IMR-90 (cell line): ENCODE results near the gene TRAF6. TPM values are rescaled to one million over a fixed set of nuclear protein-coding genes. Genes with fewer than 3 reads are reported as not detected.
"Not testable (repeated sequence)": the region's sequence is repeated elsewhere in the genome, so short reads cannot be mapped to it uniquely, and the experiment has no call there.

Experiments used
- ATAC-seq: fragments of 200-7000 bp; cut with Tn5 transposase; 2 replicates; pipeline ENCODE4 v1.9.1; 2020; ENCODE audit warnings: low read depth, mild to moderate bottlenecking, moderate library complexity
- BruUV-seq: library from RNA; stranded (reverse); fragments of 400-500 nt; replicated peaks from 2 replicates; lab custom pipeline; 2021; lab: Mats Ljungman, UMichigan
- CTCF ChIA-PET: fragments of 300-600 bp; formaldehyde crosslinking; extraction: SDS; loops from one replicate; lab custom pipeline; 2021; ENCODE audit warnings: antibody characterized with exemption; lab: Yijun Ruan, JAX
- POLR2A ChIA-PET: fragments of 300-600 bp; sonication (Branson Sonifier 250); formaldehyde crosslinking; loops from one replicate; lab custom pipeline; 2022; ENCODE audit warnings: antibody characterized with exemption; ENCODE audit not compliant: unreplicated experiment; lab: Charles Lee
- DNase-seq: peaks from one replicate; pipeline ENCODE4 v3.0.0; 2013
- H2AFZ ChIP-seq: replicated peaks from 2 replicates; pipeline ENCODE3; 2013; ENCODE audit warnings: low read length, mild to moderate bottlenecking; ENCODE audit not compliant: poor library complexity
- H2AK5ac ChIP-seq: 2 replicates; pipeline ENCODE4 v1.6.1; 2013; ENCODE audit warnings: low read depth, low read length, inconsistent platforms
- H2AK9ac ChIP-seq: replicated peaks from 2 replicates; pipeline ENCODE3; 2013; ENCODE audit warnings: mild to moderate bottlenecking, low read depth, low read length, moderate library complexity; ENCODE audit not compliant: poor library complexity
- H2BK120ac ChIP-seq: 2 replicates; pipeline ENCODE4 v1.6.1; 2013; ENCODE audit warnings: low read depth, low read length, inconsistent platforms
- H2BK15ac ChIP-seq: 3 replicates; pipeline ENCODE4 v1.6.1; 2013; ENCODE audit warnings: low read depth, low read length, inconsistent platforms
- H2BK20ac ChIP-seq: 2 replicates; pipeline ENCODE4 v1.6.1; 2013; ENCODE audit warnings: low read depth, mild to moderate bottlenecking, inconsistent platforms, low read length, moderate library complexity
- H2BK5ac ChIP-seq: 2 replicates; pipeline ENCODE4 v1.6.1; 2013; ENCODE audit warnings: mild to moderate bottlenecking, low read depth, low read length, inconsistent platforms; ENCODE audit not compliant: poor library complexity, severe bottlenecking
- H3K14ac ChIP-seq: replicated peaks from 2 replicates; pipeline ENCODE4 v1.6.1; 2013; ENCODE audit warnings: low read depth, low read length, inconsistent platforms
- H3K18ac ChIP-seq: 2 replicates; pipeline ENCODE4 v1.6.1; 2013; ENCODE audit warnings: low read depth, low read length, control low read depth
- H3K23ac ChIP-seq: 2 replicates; pipeline ENCODE4 v1.6.1; 2013; ENCODE audit warnings: low read depth, low read length, inconsistent platforms
- H3K27ac ChIP-seq: 2 replicates; pipeline ENCODE4 v1.5.1; 2013; ENCODE audit warnings: mild to moderate bottlenecking, control low read depth, low read length; ENCODE audit not compliant: insufficient read depth
- H3K27me3 ChIP-seq: 2 replicates; pipeline ENCODE4 v1.6.1; 2013; ENCODE audit warnings: low read length; ENCODE audit not compliant: control insufficient read depth, insufficient read depth
- H3K36me3 ChIP-seq: 2 replicates; pipeline ENCODE4 v1.6.1; 2013; ENCODE audit warnings: low read length, mixed read lengths; ENCODE audit not compliant: control insufficient read depth, insufficient read depth
- H3K4ac ChIP-seq: 2 replicates; pipeline ENCODE4 v1.6.1; 2013; ENCODE audit warnings: low read depth, low read length, inconsistent platforms
- H3K4me1 ChIP-seq: 2 replicates; pipeline ENCODE4 v1.6.1; 2013; ENCODE audit warnings: low read length, mixed read lengths; ENCODE audit not compliant: control insufficient read depth, insufficient read depth
- H3K4me2 ChIP-seq: 2 replicates; pipeline ENCODE4 v1.6.1; 2013; ENCODE audit warnings: low read depth, mild to moderate bottlenecking, control low read depth, low read length, moderate library complexity
- H3K4me3 ChIP-seq: 2 replicates; pipeline ENCODE4 v1.5.1; 2013; ENCODE audit warnings: low read depth, mild to moderate bottlenecking, control low read depth, low read length, moderate library complexity; ENCODE audit not compliant: insufficient read depth
- H3K56ac ChIP-seq: 2 replicates; pipeline ENCODE4 v1.6.1; 2013; ENCODE audit warnings: low read length, inconsistent platforms; ENCODE audit not compliant: insufficient read depth; ENCODE audit errors: extremely low read depth
- H3K79me1 ChIP-seq, 2 experiments: 2 replicates each; pipeline ENCODE4 v1.6.1; 2013; ENCODE audit warnings: low read length in 2 of 2, inconsistent platforms in 1 of 2, low read depth in 1 of 2
- H3K9ac ChIP-seq: 2 replicates; pipeline ENCODE4 v1.6.1; 2013; ENCODE audit warnings: low read depth, low read length, control low read depth
- H3K9me1 ChIP-seq: 2 replicates; pipeline ENCODE4 v1.6.1; 2013; ENCODE audit warnings: low read length, inconsistent platforms; ENCODE audit not compliant: insufficient read depth
- H3K9me3 ChIP-seq: 2 replicates; pipeline ENCODE4 v1.6.1; 2013; ENCODE audit warnings: low read length; ENCODE audit not compliant: control insufficient read depth, insufficient read depth
- H4K20me1 ChIP-seq: 2 replicates; pipeline ENCODE4 v1.6.1; 2013; ENCODE audit warnings: low read length, inconsistent platforms; ENCODE audit not compliant: insufficient read depth
- H4K5ac ChIP-seq: 2 replicates; pipeline ENCODE4 v1.6.1; 2013; ENCODE audit warnings: mild to moderate bottlenecking, low read depth, low read length, control low read depth
- H4K8ac ChIP-seq, 2 experiments: 2 replicates each; pipeline ENCODE4 v1.6.1; 2013; ENCODE audit warnings: low read depth in 2 of 2, low read length in 2 of 2, control low read depth in 1 of 2, inconsistent platforms in 1 of 2
- H4K91ac ChIP-seq: 2 replicates; pipeline ENCODE4 v1.6.1; 2013; ENCODE audit warnings: low read depth, low read length, inconsistent platforms; ENCODE audit not compliant: insufficient read depth
- BHLHE40 ChIP-seq: fragments of 150-350 bp; IDR thresholded peaks from 2 replicates; pipeline ENCODE4 v1.6.1; 2016; ENCODE audit warnings: mild to moderate bottlenecking, low read depth, low read length
- CHD1 ChIP-seq: IDR thresholded peaks from 2 replicates; pipeline ENCODE4 v1.6.1; 2012; ENCODE audit warnings: low read depth, low read length, improper control_type of control experiment
- ELK1 ChIP-seq: fragments of 150-350 bp; IDR thresholded peaks from 2 replicates; pipeline ENCODE4 v1.6.1; 2016; ENCODE audit warnings: low read depth, mild to moderate bottlenecking, low read length, moderate library complexity, borderline replicate concordance
- MAFK ChIP-seq: IDR thresholded peaks from 2 replicates; pipeline ENCODE4 v1.6.1; 2012; ENCODE audit warnings: low read depth, low read length, improper control_type of control experiment
- MXI1 ChIP-seq: IDR thresholded peaks from 2 replicates; pipeline ENCODE4 v1.6.1; 2012; ENCODE audit warnings: low read depth, mild to moderate bottlenecking, low read length, moderate library complexity, borderline replicate concordance
- RAD21 ChIP-seq: IDR thresholded peaks from 2 replicates; pipeline ENCODE4 v1.6.1; 2012; ENCODE audit warnings: low read length, improper control_type of control experiment
- RFX5 ChIP-seq: IDR thresholded peaks from 2 replicates; pipeline ENCODE4 v1.8.0; 2012; ENCODE audit warnings: low read depth, mild to moderate bottlenecking, low read length, moderate library complexity
- USF2 ChIP-seq: fragments of 150-350 bp; IDR thresholded peaks from 2 replicates; pipeline ENCODE4 v1.6.1; 2017; ENCODE audit warnings: mild to moderate bottlenecking, antibody characterized with exemption, low read length, low read depth
- WGBS, 2 experiments: methylation state at CpG; one replicate each; pipeline versions ENCODE4 v1.1.5 to v1.1.7; 2013; ENCODE audit warnings: missing lambda C conversion rate in 2 of 2; ENCODE audit not compliant: insufficient read length in 1 of 2; ENCODE audit errors: extremely low coverage in 2 of 2; 5-methylcytosine and 5-hydroxymethylcytosine counted together
- dilution Hi-C: fragments of 300-500 bp; cut with HindIII; formaldehyde crosslinking; loops from one replicate; pipeline ENCODE4 v1.14.3; 2018; ENCODE audit warnings: low sequenced_read_pairs; ENCODE audit not compliant: unreplicated experiment
- in situ Hi-C: fragments of 300-500 bp; cut with MboI; formaldehyde crosslinking; loops from 3 replicates; pipeline ENCODE4 v1.14.3; 2019; ENCODE audit warnings: low sequenced_read_pairs, inconsistent platforms, mixed read lengths
- intact Hi-C: fragments of 100-400 bp; cut with micrococcal nuclease; formaldehyde crosslinking; loops from 2 replicates; pipeline ENCODE4 v1.10.0; 2022
- polyA plus RNA-seq, 3 experiments: library from polyadenylated mRNA; depleted of rRNA; stranded (reverse); fragments of >200 nt; gene quantifications; 2 replicates each; pipeline ENCODE4 v1.2.3, GENCODE V29; 2012; ENCODE audit warnings: low replicate concordance in 1 of 3
- total RNA-seq: library from RNA; depleted of rRNA; stranded (reverse); fragments of >200 nt; gene quantifications from 2 replicates; pipeline ENCODE4 v1.2.3, GENCODE V29; 2012

The TRAF6 gene
- total and polyA plus RNA-seq, 2 of the 4 experiments (the other 2 are of a cell fraction): 6.0 to 17.6 TPM

- no peak overlapping the region for H3K9ac ChIP-seq
- no peak overlapping the region for H3K27ac ChIP-seq
- H4K8ac ChIP-seq: no peak overlapping the region
- POLR2A ChIA-PET: no interaction called here
- peaks cover 2% of the 10 kb centered on the region; the same call in 1 of the 2 replicates for H3K27me3 ChIP-seq
- no peak overlapping the region for H4K91ac ChIP-seq
- no peak overlapping the region for H2BK5ac ChIP-seq
- no peak overlapping the region for H3K23ac ChIP-seq
- no peak for DNase-seq
- no peak overlapping the region for H2AK5ac ChIP-seq
- no peak overlapping the region for H3K56ac ChIP-seq
- no peaks in the 10 kb centered on the region for H4K20me1 ChIP-seq
- no peak overlapping the region for H3K4me3 ChIP-seq
- no peaks in the 10 kb centered on the region for H3K9me3 ChIP-seq
- no peak overlapping the region for H4K5ac ChIP-seq
- CTCF ChIA-PET: no interaction called here
- H3K9me1 ChIP-seq: no peaks in the 10 kb centered on the region
- no peaks in the 10 kb centered on the region for H3K36me3 ChIP-seq
- H3K4ac ChIP-seq: no peak overlapping the region
- no TSS peak for BruUV-seq
- no peak overlapping the region for H3K14ac ChIP-seq
- dilution Hi-C loops (no loop called here), intact Hi-C loops (no loop called here), in situ Hi-C loops (no loop called here)
- H3K18ac ChIP-seq: no peak overlapping the region
- no peak overlapping the region for H2BK20ac ChIP-seq
- no peak for ATAC-seq
- H3K4me1 ChIP-seq: no peaks in the 10 kb centered on the region
- TF ChIP-seq RFX5: no peak
- TF ChIP-seq RAD21: no peak
- no peak for TF ChIP-seq USF2
- no peak for TF ChIP-seq MXI1
- TF ChIP-seq BHLHE40: no peak
- no peak for TF ChIP-seq ELK1
- TF ChIP-seq MAFK: no peak
- no peak for TF ChIP-seq CHD1
- H2AK9ac ChIP-seq: no peak overlapping the region
- no peak overlapping the region for H3K4me2 ChIP-seq
- no peaks in the 10 kb centered on the region for H3K79me1 ChIP-seq
- H2AFZ ChIP-seq: no peak overlapping the region
- H2BK15ac ChIP-seq: no peak overlapping the region
- no peak overlapping the region for H2BK120ac ChIP-seq
These were observed 47.9 kb upstream of the TRAF6 start for GRCh38 chr11:36557991-36558390.

DNA sequence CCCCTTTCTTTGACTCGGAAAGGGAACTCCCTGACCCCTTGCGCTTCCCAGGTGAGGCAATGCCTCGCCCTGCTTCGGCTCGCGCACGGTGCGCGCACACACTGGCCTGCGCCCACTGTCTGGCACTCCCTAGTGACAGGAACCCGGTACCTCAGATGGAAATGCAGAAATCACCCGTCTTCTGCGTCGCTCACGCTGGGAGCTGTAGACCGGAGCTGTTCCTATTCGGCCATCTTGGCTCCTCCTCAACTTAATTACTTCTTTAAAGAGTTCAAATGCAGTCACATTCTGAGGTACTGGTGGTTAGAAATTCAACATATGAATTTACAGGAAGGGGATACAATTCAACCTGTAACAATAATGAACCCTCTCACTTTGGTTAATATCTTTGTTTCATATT, 47.3 kb upstream of the TRAF6 start:
- H4K91ac ChIP-seq, H3K9ac ChIP-seq, H4K5ac ChIP-seq, intact Hi-C loops, H3K9me3 ChIP-seq, H3K18ac ChIP-seq, H3K4me1 ChIP-seq, ATAC-seq, H2BK5ac ChIP-seq, H2BK15ac ChIP-seq, H2BK20ac ChIP-seq, H3K4me2 ChIP-seq, H2AK5ac ChIP-seq, in situ Hi-C loops, BruUV-seq, POLR2A ChIA-PET, CTCF ChIA-PET, dilution Hi-C loops, H3K79me1 ChIP-seq, H3K27me3 ChIP-seq, H3K4me3 ChIP-seq, H3K4ac ChIP-seq, DNase-seq, H3K23ac ChIP-seq, H2AFZ ChIP-seq, H4K20me1 ChIP-seq, H3K27ac ChIP-seq, H3K14ac ChIP-seq, H3K9me1 ChIP-seq, H3K56ac ChIP-seq, H4K8ac ChIP-seq, H3K36me3 ChIP-seq, H2BK120ac ChIP-seq, H2AK9ac ChIP-seq: not testable (repeated sequence)
- 60% methylated on average over 1 of the region's 17 CpGs; no CpG with 5 or more reads in 1 of the 2 experiments for whole genome bisulfite sequencing, 2 experiments
